C4-2B (cell line): Measurements from ENCODE around the gene PHAX.

Experiments
- ZFX ChIP-seq: fragments of 450-650 bp; IDR thresholded peaks from 2 replicates; pipeline ENCODE4 v1.6.1; 2017
- TF ChIP-seq, protein P1 (sequence below): fragments of 450-650 bp; conservative IDR thresholded peaks from 2 replicates; pipeline ENCODE4 v1.5.1; 2017; ENCODE audit warnings: mild to moderate bottlenecking

- TF ChIP-seq, protein P1, sequence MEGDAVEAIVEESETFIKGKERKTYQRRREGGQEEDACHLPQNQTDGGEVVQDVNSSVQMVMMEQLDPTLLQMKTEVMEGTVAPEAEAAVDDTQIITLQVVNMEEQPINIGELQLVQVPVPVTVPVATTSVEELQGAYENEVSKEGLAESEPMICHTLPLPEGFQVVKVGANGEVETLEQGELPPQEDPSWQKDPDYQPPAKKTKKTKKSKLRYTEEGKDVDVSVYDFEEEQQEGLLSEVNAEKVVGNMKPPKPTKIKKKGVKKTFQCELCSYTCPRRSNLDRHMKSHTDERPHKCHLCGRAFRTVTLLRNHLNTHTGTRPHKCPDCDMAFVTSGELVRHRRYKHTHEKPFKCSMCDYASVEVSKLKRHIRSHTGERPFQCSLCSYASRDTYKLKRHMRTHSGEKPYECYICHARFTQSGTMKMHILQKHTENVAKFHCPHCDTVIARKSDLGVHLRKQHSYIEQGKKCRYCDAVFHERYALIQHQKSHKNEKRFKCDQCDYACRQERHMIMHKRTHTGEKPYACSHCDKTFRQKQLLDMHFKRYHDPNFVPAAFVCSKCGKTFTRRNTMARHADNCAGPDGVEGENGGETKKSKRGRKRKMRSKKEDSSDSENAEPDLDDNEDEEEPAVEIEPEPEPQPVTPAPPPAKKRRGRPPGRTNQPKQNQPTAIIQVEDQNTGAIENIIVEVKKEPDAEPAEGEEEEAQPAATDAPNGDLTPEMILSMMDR = no peak
- no peak for TF ChIP-seq ZFX
Measured at GRCh38 chr5:126591549-126591948, 9.2 kb upstream of the PHAX start.
